Measurements from ENCODE around the gene ZNF687.

Gene ZNF687, protein sequence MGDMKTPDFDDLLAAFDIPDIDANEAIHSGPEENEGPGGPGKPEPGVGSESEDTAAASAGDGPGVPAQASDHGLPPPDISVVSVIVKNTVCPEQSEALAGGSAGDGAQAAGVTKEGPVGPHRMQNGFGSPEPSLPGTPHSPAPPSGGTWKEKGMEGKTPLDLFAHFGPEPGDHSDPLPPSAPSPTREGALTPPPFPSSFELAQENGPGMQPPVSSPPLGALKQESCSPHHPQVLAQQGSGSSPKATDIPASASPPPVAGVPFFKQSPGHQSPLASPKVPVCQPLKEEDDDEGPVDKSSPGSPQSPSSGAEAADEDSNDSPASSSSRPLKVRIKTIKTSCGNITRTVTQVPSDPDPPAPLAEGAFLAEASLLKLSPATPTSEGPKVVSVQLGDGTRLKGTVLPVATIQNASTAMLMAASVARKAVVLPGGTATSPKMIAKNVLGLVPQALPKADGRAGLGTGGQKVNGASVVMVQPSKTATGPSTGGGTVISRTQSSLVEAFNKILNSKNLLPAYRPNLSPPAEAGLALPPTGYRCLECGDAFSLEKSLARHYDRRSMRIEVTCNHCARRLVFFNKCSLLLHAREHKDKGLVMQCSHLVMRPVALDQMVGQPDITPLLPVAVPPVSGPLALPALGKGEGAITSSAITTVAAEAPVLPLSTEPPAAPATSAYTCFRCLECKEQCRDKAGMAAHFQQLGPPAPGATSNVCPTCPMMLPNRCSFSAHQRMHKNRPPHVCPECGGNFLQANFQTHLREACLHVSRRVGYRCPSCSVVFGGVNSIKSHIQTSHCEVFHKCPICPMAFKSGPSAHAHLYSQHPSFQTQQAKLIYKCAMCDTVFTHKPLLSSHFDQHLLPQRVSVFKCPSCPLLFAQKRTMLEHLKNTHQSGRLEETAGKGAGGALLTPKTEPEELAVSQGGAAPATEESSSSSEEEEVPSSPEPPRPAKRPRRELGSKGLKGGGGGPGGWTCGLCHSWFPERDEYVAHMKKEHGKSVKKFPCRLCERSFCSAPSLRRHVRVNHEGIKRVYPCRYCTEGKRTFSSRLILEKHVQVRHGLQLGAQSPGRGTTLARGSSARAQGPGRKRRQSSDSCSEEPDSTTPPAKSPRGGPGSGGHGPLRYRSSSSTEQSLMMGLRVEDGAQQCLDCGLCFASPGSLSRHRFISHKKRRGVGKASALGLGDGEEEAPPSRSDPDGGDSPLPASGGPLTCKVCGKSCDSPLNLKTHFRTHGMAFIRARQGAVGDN

DNA sequence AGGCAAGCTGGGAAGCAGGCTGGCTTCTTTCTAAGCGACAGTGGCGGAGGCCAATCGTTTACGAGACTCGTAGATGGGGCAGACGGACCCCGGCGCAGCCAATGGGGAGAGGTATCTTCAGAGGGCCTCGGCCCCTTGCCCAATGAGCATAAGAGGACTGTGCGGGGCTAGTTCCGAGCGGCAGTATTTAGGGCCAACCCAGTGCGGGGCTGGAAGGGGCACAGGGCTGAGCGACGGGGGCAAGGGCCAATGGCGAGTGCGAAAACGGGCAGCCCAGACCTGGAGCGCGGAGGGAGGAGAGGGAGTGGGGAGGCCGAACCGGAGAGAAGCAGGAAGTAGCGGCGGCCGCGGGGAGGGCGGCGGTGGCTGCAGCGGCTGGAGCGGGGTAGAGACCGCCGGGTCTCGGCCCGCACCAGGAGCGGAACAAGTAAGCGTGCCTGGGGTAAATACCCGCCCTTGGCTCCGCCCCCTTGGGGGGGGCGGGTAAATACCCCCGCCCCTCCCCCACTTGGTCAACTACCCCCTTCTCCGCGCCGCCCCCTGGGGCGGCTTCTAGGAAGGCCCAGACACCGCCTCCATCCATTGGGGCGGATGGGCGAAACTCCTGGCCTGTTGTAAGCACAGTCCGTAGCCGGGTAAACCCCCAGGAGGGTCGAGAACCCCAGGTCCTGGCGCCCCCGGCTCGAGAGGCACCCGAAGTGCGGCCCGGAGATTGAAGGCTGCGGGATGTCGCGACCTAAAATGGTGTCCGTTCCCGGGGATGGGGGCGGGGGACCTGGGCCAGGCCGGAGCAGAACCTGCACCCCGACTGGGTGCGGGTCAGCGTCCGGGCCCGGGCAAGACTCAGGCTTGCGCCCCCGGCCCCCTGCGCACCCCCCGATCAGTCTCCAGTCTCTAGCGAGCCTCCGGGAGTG is at the start of gene ZNF687:
ZNF687 (plus strand) TSS at position 331 of the 914 bp plus-strand sequence. CDS start 3,993 bp downstream, outside the sequence.
- Mint-ChIP-seq H3K27me3 (no peaks in the 10 kb centered on the region), H3K4me1 (ENCODE audit: low read depth) (peaks cover 34% of the 10 kb centered on the region), H3K36me3 (no peaks in the 10 kb centered on the region), H3K4me3 (peak within 1 kb of the TSS; percentile 99), H3K27ac (peak within 1 kb of the TSS; percentile 99), H3K9me3 (ENCODE audit: low read depth) (no peaks in the 10 kb centered on the region)

DNA sequence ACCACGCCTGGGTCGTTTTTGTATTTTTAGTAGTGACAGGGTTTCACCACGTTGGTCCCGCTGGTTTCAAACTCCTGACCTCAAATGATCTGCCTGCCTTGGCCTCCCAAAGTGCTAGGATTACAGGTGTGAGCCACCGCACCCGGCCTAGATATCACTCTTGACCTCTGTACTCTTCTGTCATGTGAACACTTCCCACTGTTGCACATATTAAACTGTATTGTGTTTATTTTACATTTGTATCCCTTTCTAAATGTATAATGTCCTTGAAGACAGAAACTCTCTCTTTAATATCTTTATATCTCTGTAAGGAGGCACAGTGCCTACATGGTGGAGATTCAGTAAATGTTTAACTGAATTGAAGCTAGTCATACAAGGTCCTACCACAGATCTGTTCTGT is 46.9 kb upstream of the ZNF687 start:
- H3K27me3 Mint-ChIP-seq = no peaks in the 10 kb centered on the region

DNA sequence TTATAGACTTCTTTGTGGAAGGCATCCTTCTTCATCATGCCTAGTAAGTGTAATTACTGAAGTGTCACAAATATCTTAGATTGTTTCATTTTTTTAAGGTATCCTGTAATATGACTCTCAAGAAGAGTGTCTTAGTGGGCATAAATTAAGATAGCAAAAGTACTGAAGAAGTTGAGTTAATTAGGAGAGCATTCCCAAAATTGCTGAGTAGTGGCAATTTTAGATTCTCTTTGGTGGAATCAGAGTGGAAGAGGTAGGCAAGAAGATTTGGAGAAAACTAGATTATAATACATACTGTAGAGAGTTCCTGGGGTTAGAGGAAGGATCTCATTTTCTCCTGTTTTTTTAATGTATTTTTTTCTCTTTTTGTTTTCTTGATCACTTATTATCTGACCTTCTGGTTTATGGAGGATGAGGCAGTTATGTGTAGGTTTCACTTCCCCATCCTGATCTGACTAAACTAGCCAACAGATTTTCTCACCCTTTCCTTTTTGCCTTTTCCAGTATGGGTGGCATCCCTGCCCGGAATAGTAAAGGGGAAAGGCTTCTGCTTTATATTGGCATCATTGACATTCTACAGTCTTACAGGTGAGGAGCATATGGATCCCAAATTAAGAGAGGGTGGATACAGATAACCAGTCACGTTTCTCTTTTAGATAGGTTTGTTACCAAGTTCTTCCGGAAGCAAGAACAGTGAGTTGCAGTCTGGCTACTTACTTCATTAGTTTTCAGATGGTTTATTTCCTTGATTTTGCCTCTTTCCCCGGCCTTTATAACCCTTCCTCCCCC is 44.2 kb upstream of the ZNF687 start:
- H3K36me3 Mint-ChIP-seq = peaks cover 12% of the 10 kb centered on the region
- H3K9me3 Mint-ChIP-seq (ENCODE audit: low read depth) = no peaks in the 10 kb centered on the region
- H3K27ac Mint-ChIP-seq = no peak overlapping the region
- no peaks in the 10 kb centered on the region for H3K27me3 Mint-ChIP-seq
- no peak overlapping the region for H3K4me3 Mint-ChIP-seq
- H3K4me1 Mint-ChIP-seq (ENCODE audit: low read depth) = no peaks in the 10 kb centered on the region

More for the DNA sequence above, 46.9 kb upstream of the ZNF687 start:
- Mint-ChIP-seq H3K36me3 (peaks cover 14% of the 10 kb centered on the region), H3K4me3 (no peak overlapping the region), H3K4me1 (ENCODE audit: low read depth) (no peaks in the 10 kb centered on the region), H3K27ac (no peak overlapping the region), H3K9me3 (ENCODE audit: low read depth) (no peaks in the 10 kb centered on the region)

DNA sequence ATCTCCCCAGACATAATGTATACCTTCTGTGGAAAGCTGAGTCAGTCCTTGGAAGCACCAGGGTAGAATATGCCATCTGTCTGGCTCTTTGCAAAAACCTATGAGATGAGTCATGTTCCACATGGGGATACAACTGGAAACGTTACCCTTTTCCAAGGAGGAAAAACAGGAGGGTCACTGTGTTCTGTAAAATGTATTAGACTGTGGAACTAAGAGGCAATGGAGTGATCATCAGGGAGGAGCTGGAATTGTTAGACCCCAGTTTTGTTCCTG is 43.7 kb upstream of the ZNF687 start:
- Mint-ChIP-seq H3K4me3 (no peak overlapping the region), H3K36me3 (peaks cover 12% of the 10 kb centered on the region), H3K27me3 (no peaks in the 10 kb centered on the region), H3K27ac (no peak overlapping the region), H3K9me3 (ENCODE audit: low read depth) (no peaks in the 10 kb centered on the region), H3K4me1 (ENCODE audit: low read depth) (no peaks in the 10 kb centered on the region)

DNA sequence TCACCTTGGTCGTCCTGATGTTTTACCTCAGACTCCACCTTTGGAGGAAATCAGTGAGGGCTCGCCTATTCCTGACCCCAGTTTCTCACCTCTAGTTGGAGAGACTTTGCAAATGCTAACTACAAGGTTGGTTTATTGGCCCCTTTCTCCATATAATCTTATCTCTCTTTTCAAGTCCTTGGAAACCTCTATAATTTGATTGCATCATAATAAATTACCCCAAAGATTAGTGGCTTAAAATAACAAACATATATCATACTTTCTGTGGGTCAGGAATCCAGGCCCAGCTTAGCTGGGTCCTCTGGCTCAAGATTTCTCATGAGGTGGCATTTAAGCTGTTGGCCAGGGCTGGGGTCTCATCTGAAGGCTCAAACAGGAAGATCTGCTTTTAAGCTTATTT is 39.7 kb upstream of the ZNF687 start:
- no peaks in the 10 kb centered on the region for H3K27me3 Mint-ChIP-seq
- H3K36me3 Mint-ChIP-seq = peaks cover 10% of the 10 kb centered on the region
- H3K4me3 Mint-ChIP-seq = no peak overlapping the region
- no peaks in the 10 kb centered on the region for H3K9me3 Mint-ChIP-seq (ENCODE audit: low read depth)
- no peaks in the 10 kb centered on the region for H3K4me1 Mint-ChIP-seq (ENCODE audit: low read depth)
- H3K27ac Mint-ChIP-seq = no peak overlapping the region

DNA sequence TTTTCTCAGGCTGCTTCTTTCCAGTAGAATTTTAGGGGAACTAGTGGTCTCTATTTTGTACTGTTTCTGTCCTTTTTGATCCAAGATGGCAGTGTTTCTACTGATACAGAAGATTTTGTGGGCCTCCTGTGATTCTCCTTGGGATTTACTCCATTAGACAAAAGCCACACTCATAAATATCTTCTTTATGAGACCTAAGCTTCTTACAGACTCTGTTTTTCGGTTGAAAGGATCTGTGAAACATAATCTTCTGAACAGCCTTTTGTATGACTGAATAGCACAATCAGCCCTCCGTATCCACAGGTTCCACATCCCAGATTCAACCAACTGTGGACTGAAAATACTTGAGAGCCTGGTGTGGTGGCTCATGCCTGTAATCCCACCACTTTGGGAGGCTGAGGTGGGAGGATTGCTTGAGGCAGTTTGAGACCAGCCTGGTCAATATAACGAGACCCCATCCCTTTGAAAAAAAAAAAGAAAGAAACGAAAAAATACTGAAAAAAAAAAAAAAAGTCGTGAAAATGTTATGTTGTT is 38.3 kb upstream of the ZNF687 start:
- Mint-ChIP-seq H3K4me1 (ENCODE audit: low read depth) (no peaks in the 10 kb centered on the region), H3K27me3 (no peaks in the 10 kb centered on the region), H3K4me3 (no peak overlapping the region), H3K9me3 (ENCODE audit: low read depth) (no peaks in the 10 kb centered on the region), H3K27ac (no peak overlapping the region), H3K36me3 (peaks cover 8% of the 10 kb centered on the region)

DNA sequence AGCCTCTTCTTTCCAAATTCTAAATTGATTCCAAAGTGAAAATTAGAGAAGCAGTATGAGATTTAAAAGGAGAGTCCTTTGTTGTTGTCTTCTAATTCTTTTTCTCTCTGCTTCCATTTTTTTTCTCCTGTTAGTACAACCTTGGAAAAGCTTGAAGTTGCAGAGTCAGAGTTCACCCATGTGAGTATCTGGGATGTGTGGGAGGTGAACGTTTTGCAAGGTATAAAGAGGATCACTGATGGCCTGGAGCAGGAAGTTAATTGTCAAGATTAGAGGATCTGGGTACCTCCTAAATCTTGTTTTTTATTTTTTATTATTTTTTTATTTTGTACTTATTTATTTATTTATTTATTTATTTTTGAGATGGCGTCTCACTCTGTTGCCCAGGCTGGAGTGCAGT is 35.3 kb upstream of the ZNF687 start:
- Mint-ChIP-seq H3K4me1 (ENCODE audit: low read depth) (peaks cover 2% of the 10 kb centered on the region), H3K27ac (no peak overlapping the region), H3K4me3 (no peak overlapping the region), H3K36me3 (peaks cover 8% of the 10 kb centered on the region), H3K9me3 (ENCODE audit: low read depth) (no peaks in the 10 kb centered on the region), H3K27me3 (no peaks in the 10 kb centered on the region)

DNA sequence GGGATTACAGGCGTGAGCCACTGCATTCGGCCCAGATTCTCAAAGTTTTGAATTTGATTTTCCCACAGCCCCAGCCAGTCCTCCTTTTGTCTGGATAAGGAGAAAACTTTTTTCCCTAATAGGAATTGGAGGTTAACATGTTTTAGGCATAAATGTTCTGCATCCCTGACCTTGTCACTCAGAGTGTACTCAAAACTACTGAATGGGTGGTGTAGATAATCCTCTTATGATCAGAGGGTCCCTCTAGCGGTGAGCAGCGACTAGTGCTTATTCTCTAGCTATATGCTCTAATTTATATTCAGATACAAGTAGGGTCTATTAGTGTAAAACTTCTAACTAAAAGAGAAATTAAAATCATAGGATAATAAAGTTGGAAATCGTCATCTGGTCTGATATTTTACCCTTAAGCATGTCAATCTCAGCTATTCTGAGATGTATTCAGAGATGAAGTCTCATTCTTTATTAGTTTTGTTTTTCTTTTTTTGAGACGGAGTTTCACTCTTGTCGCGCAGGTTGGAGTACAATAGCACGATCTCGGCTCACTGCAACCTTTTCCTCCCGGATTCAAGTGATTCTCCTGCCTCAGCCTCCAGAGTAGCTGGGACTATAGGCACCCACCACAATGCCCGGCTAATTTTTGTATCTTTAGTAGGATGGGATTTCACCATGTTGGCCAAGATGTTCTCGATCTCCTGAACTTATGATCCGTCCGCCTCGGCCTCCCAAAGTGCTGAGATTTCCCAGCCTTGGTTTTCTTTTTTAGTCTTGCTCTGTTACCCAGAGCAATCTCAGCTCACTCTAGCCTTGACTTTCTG is 30.2 kb upstream of the ZNF687 start:
- H3K9me3 Mint-ChIP-seq (ENCODE audit: low read depth) = no peaks in the 10 kb centered on the region
- no peaks in the 10 kb centered on the region for H3K27me3 Mint-ChIP-seq
- no peak overlapping the region for H3K4me3 Mint-ChIP-seq
- no peak overlapping the region for H3K27ac Mint-ChIP-seq
- no peaks in the 10 kb centered on the region for H3K36me3 Mint-ChIP-seq
- H3K4me1 Mint-ChIP-seq (ENCODE audit: low read depth) = peaks cover 19% of the 10 kb centered on the region

DNA sequence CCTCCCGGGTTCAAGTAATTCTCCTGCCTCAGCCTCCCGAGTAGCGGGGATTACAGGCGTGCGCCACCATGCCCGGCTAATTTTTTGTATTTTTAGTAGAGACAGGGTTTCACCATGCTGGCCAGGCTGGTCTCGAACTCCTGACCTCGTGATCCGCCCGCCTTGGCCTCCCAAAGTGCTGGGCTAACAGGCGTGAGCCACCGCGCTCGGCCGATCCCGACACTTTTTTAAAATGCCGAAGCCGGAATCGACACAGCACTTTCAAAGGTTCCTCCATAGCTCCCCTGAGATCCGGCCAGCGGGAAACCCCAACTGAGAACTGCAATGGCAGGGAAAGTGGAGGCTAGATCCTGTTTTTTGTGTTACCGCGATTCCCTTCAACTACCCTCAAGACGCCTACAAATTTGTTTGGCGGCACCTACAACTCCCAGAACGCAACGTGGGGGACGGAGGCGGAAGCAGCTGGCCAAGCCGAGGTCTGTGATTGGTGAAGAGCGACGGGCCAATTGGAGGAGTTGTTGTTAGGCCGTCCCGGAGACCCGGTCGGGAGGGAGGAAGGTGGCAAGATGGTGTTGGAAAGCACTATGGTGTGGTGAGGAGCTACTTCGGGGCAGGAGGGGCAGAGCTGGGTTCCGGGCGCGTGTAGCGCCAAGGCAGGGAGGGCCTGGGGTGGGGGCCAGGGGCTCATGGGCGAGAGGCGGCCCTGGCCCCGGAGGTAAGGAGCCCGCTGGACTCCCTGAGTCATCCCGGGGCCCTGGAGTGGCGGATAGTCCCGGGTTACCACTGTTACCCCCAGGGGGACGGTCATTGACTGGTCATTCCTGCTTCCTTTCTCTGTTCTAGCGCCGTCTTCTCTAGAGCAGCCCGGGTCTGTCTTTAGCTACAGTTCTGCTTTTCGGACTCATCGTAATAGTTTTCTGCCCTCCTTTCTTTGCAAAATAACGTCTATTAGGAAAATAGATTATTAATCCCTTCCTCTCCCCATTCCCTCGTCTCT is 27.6 kb upstream of the ZNF687 start, which contains the start of gene PSMD4:
PSMD4 (plus strand) TSS at position 518 of the 997 bp plus-strand sequence; CDS start at position 567, 49 bp downstream.
- Mint-ChIP-seq H3K27me3 (no peaks in the 10 kb centered on the region), H3K9me3 (ENCODE audit: low read depth) (no peaks in the 10 kb centered on the region), H3K4me1 (ENCODE audit: low read depth) (peaks cover 34% of the 10 kb centered on the region), H3K27ac (peak within 1 kb of the TSS; percentile 99), H3K4me3 (peak within 1 kb of the TSS; percentile 95), H3K36me3 (peaks cover 4% of the 10 kb centered on the region)

DNA sequence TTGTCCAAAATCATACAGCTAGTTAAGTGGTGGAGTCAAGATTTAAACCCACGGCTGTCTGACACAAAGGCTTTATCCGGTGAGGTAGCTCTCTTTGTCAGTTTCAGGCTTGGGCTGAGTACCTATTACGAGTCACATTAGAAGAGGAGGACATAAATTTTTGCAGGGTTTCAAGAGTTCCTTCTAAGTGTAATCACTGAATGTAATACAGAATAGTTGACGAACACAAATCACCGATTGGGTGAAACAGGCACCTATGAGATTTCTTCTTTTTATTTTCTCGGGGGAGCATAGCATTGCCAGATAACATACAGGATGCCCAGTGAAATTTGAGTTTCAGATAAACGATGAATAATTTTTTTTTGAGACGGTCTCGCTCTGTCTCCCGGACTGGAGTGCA is 26.7 kb upstream of the ZNF687 start:
- Mint-ChIP-seq H3K27me3 (no peaks in the 10 kb centered on the region), H3K4me3 (peak overlapping the region; percentile 95), H3K36me3 (peaks cover 4% of the 10 kb centered on the region), H3K9me3 (ENCODE audit: low read depth) (no peaks in the 10 kb centered on the region), H3K27ac (peak overlapping the region; percentile 99), H3K4me1 (ENCODE audit: low read depth) (peaks cover 38% of the 10 kb centered on the region)

DNA sequence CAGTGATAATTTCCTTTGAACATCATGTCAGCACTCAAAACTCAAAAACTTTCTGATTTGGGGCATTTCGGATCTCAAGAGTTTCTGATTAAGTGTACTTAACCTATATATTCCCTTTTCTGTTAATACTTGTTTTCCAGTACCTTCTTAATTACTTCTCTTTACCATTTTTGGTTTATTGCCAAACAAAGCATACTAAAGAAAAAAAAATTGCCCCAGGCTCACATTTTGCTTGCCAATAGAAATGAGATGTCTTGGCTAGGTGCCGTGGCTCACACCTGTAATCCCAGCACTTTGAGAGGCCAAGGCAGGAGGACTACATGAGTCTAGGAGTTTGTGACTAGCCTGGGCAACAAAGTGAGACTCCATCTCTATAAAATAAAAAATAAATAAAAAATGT is 22.7 kb upstream of the ZNF687 start:
- Mint-ChIP-seq H3K9me3 (ENCODE audit: low read depth) (no peaks in the 10 kb centered on the region), H3K4me3 (no peak overlapping the region), H3K36me3 (peaks cover 4% of the 10 kb centered on the region), H3K27ac (no peak overlapping the region), H3K4me1 (ENCODE audit: low read depth) (peaks cover 34% of the 10 kb centered on the region), H3K27me3 (no peaks in the 10 kb centered on the region)
